ENCODE data around the gene MZB1. TPM values are rescaled to one million over a fixed set of nuclear protein-coding genes. Genes with fewer than 3 reads are reported as not detected.
A peak's percentile ranks its signal among the peaks of the same experiment; 100 is the strongest.

The MZB1 gene
- total and polyA plus RNA-seq, 10 donors, result 72.6 to 273 (median 129) TPM

GRCh38 chr5:139401546-139401945 lies 11.8 kb upstream of the MZB1 start:
- intact Hi-C loops (cut with DNase I; ENCODE audit: low total_unique reads), result no loop called here
- DNase-seq, result no peak
- H3K4me3 ChIP-seq, result no peak overlapping the region
- no peaks in the 10 kb centered on the region for H3K9me3 ChIP-seq
- peaks cover 9 to 33% (median 20%) of the 10 kb centered on the region in 6 donors for H3K4me1 ChIP-seq
- no peak overlapping the region for H3K27ac ChIP-seq
- H3K36me3 ChIP-seq, result peaks cover 0 to 16% (median 0%) of the 10 kb centered on the region in 6 donors
- TF ChIP-seq CTCF (IDR thresholded peaks at IDR 0.05 in 8 of 11, conservative IDR thresholded peaks at IDR 0.05 in 3 of 11), result no peak
- no peak for TF ChIP-seq POLR2AphosphoS5 (IDR thresholded peaks at IDR 0.05)
- no peak for TF ChIP-seq POLR2A (IDR thresholded peaks at IDR 0.05)
- no peaks in the 10 kb centered on the region for H3K27me3 ChIP-seq (replicated peaks in 1 of 7)
- 91 to 96% (median 91%) methylated on average over 10 of the region's 10 CpGs for WGBS, 5 donors

- Histone ChIP-seq H3K4me3 (no peak overlapping the region), H3K36me3 (peaks cover 0 to 16% (median 0%) of the 10 kb centered on the region in 6 donors), H3K4me1 (peaks cover 12 to 44% (median 23%) of the 10 kb centered on the region in 6 donors), H3K27ac (no peak overlapping the region), H3K9me3 (no peaks in the 10 kb centered on the region), H3K27me3 (replicated peaks in 1 of 7) (peaks cover 0 to 6% (median 1%) of the 10 kb centered on the region in 7 donors)
- no peak for DNase-seq
- intact Hi-C loops (cut with DNase I; ENCODE audit: low total_unique reads), result no loop called here
- 73 to 81% (median 77%) methylated on average over 6 of the region's 6 CpGs for WGBS, 5 donors
- TF ChIP-seq CTCF (IDR thresholded peaks at IDR 0.05 in 8 of 11, conservative IDR thresholded peaks at IDR 0.05 in 3 of 11), result no peak
- no peak for TF ChIP-seq POLR2AphosphoS5 (IDR thresholded peaks at IDR 0.05)
- no peak for TF ChIP-seq POLR2A (IDR thresholded peaks at IDR 0.05)
Measured at GRCh38 chr5:139399501-139400121, 9.9 kb upstream of the MZB1 start.

- TF ChIP-seq POLR2AphosphoS5 (IDR thresholded peaks at IDR 0.05) (no peak), POLR2A (IDR thresholded peaks at IDR 0.05) (no peak), CTCF (IDR thresholded peaks at IDR 0.05 in 8 of 11, conservative IDR thresholded peaks at IDR 0.05 in 3 of 11) (no peak)
- intact Hi-C loops (cut with DNase I; ENCODE audit: low total_unique reads), result no loop called here
Measured at GRCh38 chr5:139397921-139398320, 8.2 kb upstream of the MZB1 start.

GRCh38 chr5:139396691-139397090 lies 7.0 kb upstream of the MZB1 start:
- no peak overlapping the region for H3K4me3 ChIP-seq
- H3K27me3 ChIP-seq (replicated peaks in 1 of 7), result peaks cover 0 to 35% (median 15%) of the 10 kb centered on the region in 7 donors
- peak; percentile 66 for DNase-seq
- peaks cover 9 to 53% (median 35%) of the 10 kb centered on the region in 6 donors for H3K4me1 ChIP-seq
- WGBS, 5 donors, result 90 to 96% (median 94%) methylated on average over 8 of the region's 8 CpGs
- peaks cover 0 to 16% (median 0%) of the 10 kb centered on the region in 6 donors for H3K36me3 ChIP-seq
- H3K27ac ChIP-seq, result no peak overlapping the region
- intact Hi-C loops (cut with DNase I; ENCODE audit: low total_unique reads), result no loop called here
- no peaks in the 10 kb centered on the region for H3K9me3 ChIP-seq
- no peak for TF ChIP-seq POLR2A (IDR thresholded peaks at IDR 0.05)
- TF ChIP-seq CTCF (IDR thresholded peaks at IDR 0.05 in 8 of 11, conservative IDR thresholded peaks at IDR 0.05 in 3 of 11), result no peak
- TF ChIP-seq POLR2AphosphoS5 (IDR thresholded peaks at IDR 0.05), result no peak

More at GRCh38 chr5:139397921-139398320, 8.2 kb upstream of the MZB1 start:
- Histone ChIP-seq H3K27ac (no peak overlapping the region), H3K4me3 (no peak overlapping the region), H3K27me3 (replicated peaks in 1 of 7) (peaks cover 0 to 23% (median 15%) of the 10 kb centered on the region in 7 donors), H3K9me3 (no peaks in the 10 kb centered on the region), H3K4me1 (peaks cover 3 to 48% (median 26%) of the 10 kb centered on the region in 6 donors), H3K36me3 (peaks cover 0 to 16% (median 0%) of the 10 kb centered on the region in 6 donors)
- WGBS, 5 donors, result 55 to 84% (median 74%) methylated on average over 6 of the region's 6 CpGs
- DNase-seq, result peak; percentile 41
